ENCODE results near the gene MAP2K3.

GRCh38 chr17:21357696-21358656 is 73.5 kb downstream of the MAP2K3 start:
- TF ChIP-seq CTCF (IDR thresholded peaks at IDR 0.05) (no peak), POLR2A (IDR thresholded peaks at IDR 0.05) (no peak), POLR2AphosphoS5 (IDR thresholded peaks at IDR 0.05) (no peak)
